Measurements from ENCODE around the gene SELENOS. TPM values are rescaled to one million over a fixed set of nuclear protein-coding genes. Genes with fewer than 3 reads are reported as not detected.

Gene SELENOS
- total RNA-seq, 1 donor from 2014 or later, result 102 TPM

- no peak for DNase-seq (ENCODE audit: extremely low read depth, low read depth, low spot score)
Measured at GRCh38 chr15:101251830-101252820, 25.2 kb downstream of the SELENOS start, which contains the start of gene CHSY1. CHSY1 (minus strand) TSS chr15:101252048; CDS start chr15:101251456, 592 bp downstream.

- DNase-seq (ENCODE audit: extremely low read depth, low read depth, low spot score), result no peak
Measured at GRCh38 chr15:101250873-101251829, 26.1 kb downstream of the SELENOS start.

- no peak for DNase-seq (ENCODE audit: extremely low read depth, low read depth, low spot score)
Measured at GRCh38 chr15:101250341-101250831, 26.9 kb downstream of the SELENOS start.

GRCh38 chr15:101248274-101248673, 29.0 kb downstream of the SELENOS start:
- DNase-seq (ENCODE audit: extremely low read depth, low read depth, low spot score), result no peak

GRCh38 chr15:101246824-101247745, 30.2 kb downstream of the SELENOS start:
- DNase-seq (ENCODE audit: extremely low read depth, low read depth, low spot score), result no peak

GRCh38 chr15:101246391-101246790, 30.9 kb downstream of the SELENOS start:
- DNase-seq (ENCODE audit: extremely low read depth, low read depth, low spot score), result no peak

GRCh38 chr15:101244889-101245668, 32.2 kb downstream of the SELENOS start:
- no peak for DNase-seq (ENCODE audit: extremely low read depth, low read depth, low spot score)

- DNase-seq (ENCODE audit: extremely low read depth, low read depth, low spot score), result no peak
Measured at GRCh38 chr15:101244036-101244781, 33.1 kb downstream of the SELENOS start.

GRCh38 chr15:101243420-101243819, 33.9 kb downstream of the SELENOS start:
- DNase-seq (ENCODE audit: extremely low read depth, low read depth, low spot score), result no peak

- DNase-seq (ENCODE audit: extremely low read depth, low read depth, low spot score), result no peak
Measured at GRCh38 chr15:101242999-101243336, 34.3 kb downstream of the SELENOS start.

- DNase-seq (ENCODE audit: extremely low read depth, low read depth, low spot score), result no peak
Measured at GRCh38 chr15:101242160-101242998, 34.9 kb downstream of the SELENOS start.

GRCh38 chr15:101240358-101240757, 36.9 kb downstream of the SELENOS start:
- DNase-seq (ENCODE audit: extremely low read depth, low read depth, low spot score), result no peak

- DNase-seq (ENCODE audit: extremely low read depth, low read depth, low spot score), result no peak
Measured at GRCh38 chr15:101239724-101240136, 37.6 kb downstream of the SELENOS start.

GRCh38 chr15:101237251-101237650, 40.0 kb downstream of the SELENOS start:
- DNase-seq (ENCODE audit: extremely low read depth, low read depth, low spot score), result no peak

- DNase-seq (ENCODE audit: extremely low read depth, low read depth, low spot score), result no peak
Measured at GRCh38 chr15:101233651-101234280, 43.5 kb downstream of the SELENOS start.

- DNase-seq (ENCODE audit: extremely low read depth, low read depth, low spot score), result no peak
Measured at GRCh38 chr15:101232677-101233076, 44.6 kb downstream of the SELENOS start.

- DNase-seq (ENCODE audit: extremely low read depth, low read depth, low spot score), result no peak
Measured at GRCh38 chr15:101228313-101228712, 49.0 kb downstream of the SELENOS start.
